ENCODE measurements around the gene KRT83.
"Not testable (repeated sequence)": the region's sequence is repeated elsewhere in the genome, so short reads cannot be mapped to it uniquely, and the experiment has no call there.

The KRT83 gene

GRCh38 chr12:52307836-52308805 lies 13.1 kb downstream of the KRT83 start:
- DNase-seq, result peak; percentile 29

GRCh38 chr12:52306731-52307130 lies 14.5 kb downstream of the KRT83 start:
- no peak for DNase-seq

- DNase-seq, result no peak
These were observed 15.1 kb downstream of the KRT83 start for GRCh38 chr12:52305921-52306705.

- not testable (repeated sequence) for DNase-seq
These were observed 16.2 kb downstream of the KRT83 start for GRCh38 chr12:52304941-52305411.

GRCh38 chr12:52302242-52302914 lies 18.8 kb downstream of the KRT83 start:
- not testable (repeated sequence) for DNase-seq

- not testable (repeated sequence) for DNase-seq
These were observed 19.5 kb downstream of the KRT83 start for GRCh38 chr12:52301721-52302120.

- no peak for DNase-seq
These were observed 20.2 kb downstream of the KRT83 start for GRCh38 chr12:52300796-52301691.

GRCh38 chr12:52298677-52299190 lies 22.5 kb downstream of the KRT83 start:
- DNase-seq, result no peak

- no peak for DNase-seq
These were observed 24.5 kb downstream of the KRT83 start for GRCh38 chr12:52296572-52297215.

GRCh38 chr12:52295663-52296062 lies 25.5 kb downstream of the KRT83 start:
- DNase-seq, result no peak

- DNase-seq, result no peak
These were observed 26.4 kb downstream of the KRT83 start for GRCh38 chr12:52294803-52295202.

GRCh38 chr12:52293926-52294325 lies 27.3 kb downstream of the KRT83 start:
- DNase-seq, result no peak

GRCh38 chr12:52291267-52291935 lies 29.8 kb downstream of the KRT83 start, which contains the start of gene KRT81:
TSS of gene KRT81 (minus strand) at chr12:52291534. CDS start at chr12:52291465, 69 bp downstream.
- no peak for DNase-seq

GRCh38 chr12:52290483-52291134 lies 30.6 kb downstream of the KRT83 start:
- not testable (repeated sequence) for DNase-seq

- DNase-seq, result not testable (repeated sequence)
These were observed 33.1 kb downstream of the KRT83 start for GRCh38 chr12:52287816-52288805.

GRCh38 chr12:52286857-52287785 lies 34.1 kb downstream of the KRT83 start:
- DNase-seq, result not testable (repeated sequence)

- DNase-seq, result no peak
These were observed 35.2 kb downstream of the KRT83 start for GRCh38 chr12:52285851-52286530.
